Keratinocyte (primary cell): Measurements from ENCODE around the gene BRPF3. TPM values are rescaled to one million over a fixed set of nuclear protein-coding genes. Genes with fewer than 3 reads are reported as not detected.

ENCODE experiments used
- DNase-seq: peaks from one replicate; pipeline ENCODE4 v3.0.0-alpha.2; 2011; ENCODE audit warnings: low read depth, missing footprints, low spot score
- FAIRE-seq: peaks from 2 replicates; lab custom pipeline; 2011; peaks lifted over from hg19 to GRCh38; lab: Jason Lieb, UNC
- H2AFZ ChIP-seq: 2 replicates; pipeline ENCODE4 v1.6.0; 2012; ENCODE audit warnings: low read length, control low read depth, inconsistent platforms; ENCODE audit not compliant: control insufficient read depth
- H3K27ac ChIP-seq: 2 replicates; pipeline ENCODE4 v1.5.1; 2011; ENCODE audit warnings: low read length; ENCODE audit not compliant: control insufficient read depth, insufficient read depth
- H3K27me3 ChIP-seq: 3 replicates; pipeline ENCODE4 v1.6.0; 2011; ENCODE audit warnings: low read length; ENCODE audit not compliant: control insufficient read depth, insufficient read depth; ENCODE audit errors: extremely low read depth
- H3K36me3 ChIP-seq, 2 experiments: 2 replicates in 1 of 2; 3 replicates in 1 of 2; pipeline ENCODE4 v1.5.1; 2011; ENCODE audit warnings: low read length in 2 of 2, mild to moderate bottlenecking in 1 of 2; ENCODE audit not compliant: control insufficient read depth in 2 of 2, insufficient read depth in 2 of 2; ENCODE audit errors: extremely low read depth in 1 of 2
- H3K4me1 ChIP-seq: 3 replicates; pipeline ENCODE4 v1.5.1; 2011; ENCODE audit warnings: low read length; ENCODE audit not compliant: control insufficient read depth, insufficient read depth; ENCODE audit errors: extremely low read depth
- H3K4me2 ChIP-seq: 3 replicates; pipeline ENCODE4 v1.6.0; 2011; ENCODE audit warnings: low read depth, low read length; ENCODE audit not compliant: control insufficient read depth, insufficient read depth; ENCODE audit errors: extremely low read depth
- H3K4me3 ChIP-seq, 3 experiments: fragments of 200-600 bp in 1 of 3; sonication (generic) in 1 of 3; 2 replicates in 2 of 3; 3 replicates in 1 of 3; pipeline ENCODE4 v1.5.1; 2011 to 2016; ENCODE audit warnings: low read length in 3 of 3, mild to moderate bottlenecking in 3 of 3, control low read depth in 2 of 3, inconsistent platforms in 1 of 3, low read depth in 1 of 3, mixed read lengths in 1 of 3, mixed run types in 1 of 3, moderate library complexity in 1 of 3; ENCODE audit not compliant: control insufficient read depth in 2 of 3, insufficient read depth in 2 of 3; ENCODE audit errors: extremely low read depth in 1 of 3
- H3K79me2 ChIP-seq: 2 replicates; pipeline ENCODE4 v1.6.0; 2012; ENCODE audit warnings: low read length; ENCODE audit not compliant: control insufficient read depth, insufficient read depth
- H3K9ac ChIP-seq: 3 replicates; pipeline ENCODE4 v1.6.0; 2011; ENCODE audit warnings: low read length; ENCODE audit not compliant: control insufficient read depth, insufficient read depth; ENCODE audit errors: extremely low read depth
- H3K9me1 ChIP-seq: 3 replicates; pipeline ENCODE4 v1.6.0; 2011; ENCODE audit warnings: low read length; ENCODE audit not compliant: control insufficient read depth, insufficient read depth; ENCODE audit errors: extremely low read depth
- H3K9me3 ChIP-seq: 2 replicates; pipeline ENCODE4 v1.5.1; 2012; ENCODE audit warnings: low read depth, low read length; ENCODE audit not compliant: control insufficient read depth
- H4K20me1 ChIP-seq: 3 replicates; pipeline ENCODE4 v1.6.0; 2011; ENCODE audit warnings: low read length; ENCODE audit not compliant: control insufficient read depth, insufficient read depth; ENCODE audit errors: extremely low read depth
- EZH2 ChIP-seq: IDR thresholded peaks from one replicate; pipeline ENCODE4 v1.6.1; 2012; ENCODE audit warnings: inconsistent platforms, mild to moderate bottlenecking, low read length, moderate library complexity
- dilution Hi-C: fragments of 300-500 bp; cut with MboI; formaldehyde crosslinking; loops from one replicate; pipeline ENCODE4 v1.7.0; 2020; ENCODE audit warnings: low sequenced_read_pairs; ENCODE audit not compliant: extremely low pct_ligation_motif_present
- polyA plus RNA-seq, 5 experiments: library from polyadenylated mRNA; depleted of rRNA in 3 of 5; stranded (reverse) in 3 of 5; stranded (forward) in 1 of 5; unstranded in 1 of 5; fragments of >200 nt; gene quantifications; 1 replicate in 1 of 5; 2 replicates in 3 of 5; 3 replicates in 1 of 5; pipeline versions ENCODE4 v1.2.1 to v1.2.3, GENCODE V29; 2011 to 2012; ENCODE audit warnings: missing spikeins in 2 of 5, low read depth in 1 of 5, low replicate concordance in 1 of 5
- TF ChIP-seq, protein P1 (sequence below), 3 experiments: IDR thresholded peaks in 1 of 3; conservative IDR thresholded peaks in 1 of 3; optimal IDR thresholded peaks in 1 of 3; 2 replicates in 2 of 3; 3 replicates in 1 of 3; pipeline versions ENCODE3 to v1.5.1; 2011; ENCODE audit warnings: low read length in 3 of 3, mild to moderate bottlenecking in 3 of 3, moderate library complexity in 2 of 3, control low read depth in 1 of 3, inconsistent platforms in 1 of 3; ENCODE audit not compliant: insufficient read depth in 2 of 3; ENCODE audit errors: extremely low read depth in 1 of 3

The BRPF3 gene
- polyA plus RNA-seq, 1 donor (not counting 4 experiments of a cell fraction or from before 2014, with no cell fraction given) = 4.8 TPM

DNA sequence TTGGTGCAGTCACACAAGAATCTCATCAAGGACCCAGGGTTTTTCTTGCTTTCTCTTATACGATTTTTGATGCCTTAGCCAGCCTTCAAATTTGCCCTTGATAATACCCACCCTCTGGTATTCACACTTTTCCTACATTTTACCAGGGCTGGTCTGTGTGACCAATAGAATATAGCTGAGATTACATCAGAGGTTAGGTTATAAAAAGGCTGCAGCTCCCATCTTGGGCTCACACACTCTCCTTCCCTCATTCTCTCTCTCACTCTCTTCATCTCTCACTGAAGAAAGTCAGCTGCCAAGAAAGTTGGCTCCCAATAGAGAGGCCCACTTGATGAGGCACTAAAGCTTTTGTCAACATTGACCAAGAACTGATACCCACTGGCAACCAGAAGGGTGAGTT is 69.2 kb downstream of the BRPF3 start:
- no peak overlapping the region for H3K4me3 ChIP-seq
- H2AFZ ChIP-seq = no peak overlapping the region
- TF ChIP-seq, protein P1, sequence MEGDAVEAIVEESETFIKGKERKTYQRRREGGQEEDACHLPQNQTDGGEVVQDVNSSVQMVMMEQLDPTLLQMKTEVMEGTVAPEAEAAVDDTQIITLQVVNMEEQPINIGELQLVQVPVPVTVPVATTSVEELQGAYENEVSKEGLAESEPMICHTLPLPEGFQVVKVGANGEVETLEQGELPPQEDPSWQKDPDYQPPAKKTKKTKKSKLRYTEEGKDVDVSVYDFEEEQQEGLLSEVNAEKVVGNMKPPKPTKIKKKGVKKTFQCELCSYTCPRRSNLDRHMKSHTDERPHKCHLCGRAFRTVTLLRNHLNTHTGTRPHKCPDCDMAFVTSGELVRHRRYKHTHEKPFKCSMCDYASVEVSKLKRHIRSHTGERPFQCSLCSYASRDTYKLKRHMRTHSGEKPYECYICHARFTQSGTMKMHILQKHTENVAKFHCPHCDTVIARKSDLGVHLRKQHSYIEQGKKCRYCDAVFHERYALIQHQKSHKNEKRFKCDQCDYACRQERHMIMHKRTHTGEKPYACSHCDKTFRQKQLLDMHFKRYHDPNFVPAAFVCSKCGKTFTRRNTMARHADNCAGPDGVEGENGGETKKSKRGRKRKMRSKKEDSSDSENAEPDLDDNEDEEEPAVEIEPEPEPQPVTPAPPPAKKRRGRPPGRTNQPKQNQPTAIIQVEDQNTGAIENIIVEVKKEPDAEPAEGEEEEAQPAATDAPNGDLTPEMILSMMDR (optimal IDR thresholded peaks at IDR 0.05 in 1 of 3, IDR thresholded peaks at IDR 0.05 in 1 of 3, conservative IDR thresholded peaks at IDR 0.05 in 1 of 3; ENCODE audit: extremely low read depth in 1 of 3, insufficient read depth in 2 of 3, low read length in 3 of 3) = no peak
- TF ChIP-seq EZH2 = no peak
- H3K9me3 ChIP-seq = peaks cover 2% of the 10 kb centered on the region
- DNase-seq (no peak), FAIRE-seq (no peak)
- dilution Hi-C loops = no loop called here
- no peak overlapping the region for H3K4me2 ChIP-seq
- no peaks in the 10 kb centered on the region for H3K27me3 ChIP-seq
- H3K4me1 ChIP-seq = peaks cover 38% of the 10 kb centered on the region
- no peak overlapping the region for H3K9ac ChIP-seq
- peaks cover 3% of the 10 kb centered on the region for H3K9me1 ChIP-seq
- H4K20me1 ChIP-seq = no peaks in the 10 kb centered on the region
- H3K36me3 ChIP-seq = no peaks in the 10 kb centered on the region
- H3K27ac ChIP-seq = no peak overlapping the region
- H3K79me2 ChIP-seq = no peaks in the 10 kb centered on the region

DNA sequence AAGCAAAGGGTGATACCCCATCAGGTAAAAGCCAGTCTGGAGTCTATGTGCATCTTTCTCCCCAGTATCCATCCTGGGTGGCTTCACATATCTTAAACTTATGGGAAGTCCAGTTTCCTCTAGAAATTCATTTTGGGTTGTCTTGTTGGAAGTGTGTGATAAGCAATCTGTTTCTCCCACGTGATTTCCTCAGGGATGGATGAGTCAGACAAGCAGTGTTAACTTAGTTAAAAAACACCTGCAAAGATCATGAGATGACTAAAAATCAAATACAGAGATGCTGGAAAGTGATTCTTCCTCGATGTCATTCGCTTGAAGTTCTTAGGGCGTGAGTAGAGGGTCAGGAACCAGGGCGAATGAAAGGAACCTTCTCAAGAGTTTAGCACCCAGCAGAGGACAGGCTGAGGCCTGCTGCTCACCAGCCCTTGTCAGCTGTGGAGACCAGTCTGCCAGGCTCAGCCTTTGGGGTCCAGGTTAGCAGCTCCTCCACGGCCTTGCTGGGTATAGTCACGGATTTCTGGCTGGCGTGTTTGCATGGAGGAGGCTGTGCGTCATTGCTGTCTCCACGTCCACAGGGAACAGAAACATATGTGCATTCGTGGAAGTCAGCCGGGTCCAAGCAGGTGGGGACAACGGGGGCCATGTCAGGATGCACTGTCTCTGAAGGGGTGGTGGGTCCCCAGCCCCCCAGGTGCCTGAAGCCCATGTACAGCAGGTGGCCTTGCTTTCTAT is 70.5 kb downstream of the BRPF3 start:
- no peak overlapping the region for H3K4me3 ChIP-seq
- no peaks in the 10 kb centered on the region for H3K79me2 ChIP-seq
- dilution Hi-C loops = no loop called here
- peaks cover 2% of the 10 kb centered on the region for H3K9me3 ChIP-seq
- DNase-seq (no peak), FAIRE-seq (no peak)
- no peak overlapping the region for H3K27ac ChIP-seq
- H2AFZ ChIP-seq = no peak overlapping the region
- peaks cover 3% of the 10 kb centered on the region for H3K9me1 ChIP-seq
- H3K36me3 ChIP-seq = no peaks in the 10 kb centered on the region
- H3K4me1 ChIP-seq = peaks cover 38% of the 10 kb centered on the region
- no peak overlapping the region for H3K9ac ChIP-seq
- H4K20me1 ChIP-seq = no peaks in the 10 kb centered on the region
- H3K27me3 ChIP-seq = peaks cover 7% of the 10 kb centered on the region
- no peak overlapping the region for H3K4me2 ChIP-seq
- no peak for TF ChIP-seq EZH2
- TF ChIP-seq, protein P1 (optimal IDR thresholded peaks at IDR 0.05 in 1 of 3, IDR thresholded peaks at IDR 0.05 in 1 of 3, conservative IDR thresholded peaks at IDR 0.05 in 1 of 3; ENCODE audit: extremely low read depth in 1 of 3, insufficient read depth in 2 of 3, low read length in 3 of 3) = no peak
